ENCODE data around the gene NOP56.

The NOP56 gene

GRCh38 chr20:2626853-2627541 lies 25.4 kb upstream of the NOP56 start:
- H3K79me2 ChIP-seq (ENCODE audit: insufficient read depth, low read length) = no peaks in the 10 kb centered on the region

GRCh38 chr20:2631228-2631627 lies 21.2 kb upstream of the NOP56 start:
- Histone ChIP-seq H3K4me2 (ENCODE audit: low read depth, low read length, poor library complexity, severe bottlenecking) (no peak overlapping the region), H4K20me1 (ENCODE audit: insufficient read depth, low read length, poor library complexity, severe bottlenecking) (no peaks in the 10 kb centered on the region), H3K9ac (ENCODE audit: low read depth, low read length, poor library complexity, severe bottlenecking) (no peak overlapping the region), H3K4me3 (ENCODE audit: low read length, poor library complexity, severe bottlenecking) (no peak overlapping the region), H2AFZ (ENCODE audit: low read length) (no peak overlapping the region), H3K36me3 (ENCODE audit: insufficient read depth, low read length) (no peaks in the 10 kb centered on the region), H3K9me2 (replicated peaks; ENCODE audit: low read depth, low read length) (no peaks in the 10 kb centered on the region; the same call in 1 of the 2 replicates), H3K27me3 (ENCODE audit: insufficient read depth, low read length, poor library complexity, severe bottlenecking) (no peaks in the 10 kb centered on the region), H3K4me1 (ENCODE audit: insufficient read depth, low read length, poor library complexity, severe bottlenecking) (no peaks in the 10 kb centered on the region), H3K79me2 (ENCODE audit: insufficient read depth, low read length) (no peaks in the 10 kb centered on the region), H3K9me3 (ENCODE audit: insufficient read depth, low read depth, low read length) (no peaks in the 10 kb centered on the region; the same call in 1 of the 2 replicates), H3F3A (ENCODE audit: low read depth) (no peaks in the 10 kb centered on the region)
- no peak for TF ChIP-seq EZH2phosphoT487 (IDR thresholded peaks at IDR 0.05; ENCODE audit: borderline replicate concordance)
- TF ChIP-seq CTCF (conservative IDR thresholded peaks at IDR 0.05; ENCODE audit: low read length) = peak; percentile 34

More at GRCh38 chr20:2626853-2627541, 25.4 kb upstream of the NOP56 start:
- Histone ChIP-seq H3K9me3 (ENCODE audit: insufficient read depth, low read depth, low read length) (no peaks in the 10 kb centered on the region; the same call in 1 of the 2 replicates), H3K9ac (ENCODE audit: low read depth, low read length, poor library complexity, severe bottlenecking) (no peak overlapping the region), H3K4me1 (ENCODE audit: insufficient read depth, low read length, poor library complexity, severe bottlenecking) (no peaks in the 10 kb centered on the region), H3F3A (ENCODE audit: low read depth) (no peaks in the 10 kb centered on the region), H3K36me3 (ENCODE audit: insufficient read depth, low read length) (no peaks in the 10 kb centered on the region), H3K4me3 (ENCODE audit: low read length, poor library complexity, severe bottlenecking) (no peak overlapping the region), H3K27me3 (ENCODE audit: insufficient read depth, low read length, poor library complexity, severe bottlenecking) (no peaks in the 10 kb centered on the region), H3K4me2 (ENCODE audit: low read depth, low read length, poor library complexity, severe bottlenecking) (no peak overlapping the region), H4K20me1 (ENCODE audit: insufficient read depth, low read length, poor library complexity, severe bottlenecking) (no peaks in the 10 kb centered on the region), H3K9me2 (replicated peaks; ENCODE audit: low read depth, low read length) (no peaks in the 10 kb centered on the region; the same call in 1 of the 2 replicates), H2AFZ (ENCODE audit: low read length) (no peak overlapping the region)
- TF ChIP-seq CTCF (conservative IDR thresholded peaks at IDR 0.05; ENCODE audit: low read length) = no peak
- no peak for TF ChIP-seq EZH2phosphoT487 (IDR thresholded peaks at IDR 0.05; ENCODE audit: borderline replicate concordance)

- H3K9ac ChIP-seq (ENCODE audit: low read depth, low read length, poor library complexity, severe bottlenecking) = no peak overlapping the region
- no peak for TF ChIP-seq CTCF (conservative IDR thresholded peaks at IDR 0.05; ENCODE audit: low read length)
- no peak for TF ChIP-seq EZH2phosphoT487 (IDR thresholded peaks at IDR 0.05; ENCODE audit: borderline replicate concordance)
- no peaks in the 10 kb centered on the region for H3K79me2 ChIP-seq (ENCODE audit: insufficient read depth, low read length)
- H2AFZ ChIP-seq (ENCODE audit: low read length) = no peak overlapping the region
- H3K9me3 ChIP-seq (ENCODE audit: insufficient read depth, low read depth, low read length) = no peaks in the 10 kb centered on the region
- H3K4me3 ChIP-seq (ENCODE audit: low read length, poor library complexity, severe bottlenecking) = no peak overlapping the region
- no peaks in the 10 kb centered on the region for H3K27me3 ChIP-seq (ENCODE audit: insufficient read depth, low read length, poor library complexity, severe bottlenecking)
- no peaks in the 10 kb centered on the region for H3K36me3 ChIP-seq (ENCODE audit: insufficient read depth, low read length)
- no peaks in the 10 kb centered on the region for H4K20me1 ChIP-seq (ENCODE audit: insufficient read depth, low read length, poor library complexity, severe bottlenecking)
- no peaks in the 10 kb centered on the region for H3F3A ChIP-seq (ENCODE audit: low read depth)
- H3K4me2 ChIP-seq (ENCODE audit: low read depth, low read length, poor library complexity, severe bottlenecking) = no peak overlapping the region
- H3K4me1 ChIP-seq (ENCODE audit: insufficient read depth, low read length, poor library complexity, severe bottlenecking) = no peaks in the 10 kb centered on the region
- H3K9me2 ChIP-seq (replicated peaks; ENCODE audit: low read depth, low read length) = no peaks in the 10 kb centered on the region
These were observed 19.1 kb upstream of the NOP56 start for GRCh38 chr20:2633381-2633780.
